Neural progenitor cell (in vitro differentiated cells): Measurements from ENCODE around the gene PRSS38. TPM values are rescaled to one million over a fixed set of nuclear protein-coding genes. Genes with fewer than 3 reads are reported as not detected.

Experiments used
- DNase-seq: peaks from one replicate; pipeline ENCODE4 v3.0.0-alpha.2; 2016; ENCODE audit warnings: low spot score
- H2AFZ ChIP-seq: fragments of 200-600 bp; sonication (generic); replicated peaks from 2 replicates; pipeline ENCODE4 v1.6.1; 2016; ENCODE audit warnings: antibody characterized with exemption
- H3F3A ChIP-seq: fragments of 200-600 bp; sonication (generic); 2 replicates; pipeline ENCODE4 v1.6.1; 2016; ENCODE audit warnings: antibody characterized with exemption, low read depth
- H3K27ac ChIP-seq: fragments of 200-600 bp; sonication (generic); 2 replicates; pipeline ENCODE4 v1.5.1; 2016; ENCODE audit warnings: mild to moderate bottlenecking
- H3K27me3 ChIP-seq: fragments of 200-600 bp; sonication (generic); 2 replicates; pipeline ENCODE4 v1.6.1; 2016; ENCODE audit warnings: mild to moderate bottlenecking, moderate library complexity
- H3K36me3 ChIP-seq: fragments of 200-600 bp; sonication (generic); 2 replicates; pipeline ENCODE4 v1.5.1; 2016
- H3K4me1 ChIP-seq: fragments of 200-600 bp; sonication (generic); 2 replicates; pipeline ENCODE4 v1.6.1; 2016; ENCODE audit warnings: mixed run types
- H3K4me2 ChIP-seq: fragments of 200-600 bp; sonication (generic); 2 replicates; pipeline ENCODE4 v1.6.1; 2016
- H3K4me3 ChIP-seq: fragments of 200-600 bp; sonication (generic); 2 replicates; pipeline ENCODE4 v1.5.1; 2016
- H3K79me2 ChIP-seq: fragments of 200-600 bp; sonication (generic); 2 replicates; pipeline ENCODE4 v1.6.1; 2016; ENCODE audit warnings: low read depth
- H3K9ac ChIP-seq: fragments of 200-600 bp; sonication (generic); 2 replicates; pipeline ENCODE4 v1.6.1; 2016
- H3K9me3 ChIP-seq: fragments of 200-600 bp; sonication (generic); 2 replicates; pipeline ENCODE4 v1.5.1; 2016; ENCODE audit warnings: low read depth
- H4K20me1 ChIP-seq: fragments of 200-600 bp; sonication (generic); 2 replicates; pipeline ENCODE4 v1.6.1; 2016; ENCODE audit warnings: low read depth
- H3K27ac Mint-ChIP-seq: 3 replicates; pipeline ENCODE4 v1.8.0; 2021; ENCODE audit warnings: mixed read lengths
- H3K27me3 Mint-ChIP-seq: 2 replicates; pipeline ENCODE4 v1.8.0; 2022; ENCODE audit warnings: low read depth, mild to moderate bottlenecking, inconsistent platforms, moderate library complexity, mixed read lengths; ENCODE audit not compliant: insufficient read depth
- H3K36me3 Mint-ChIP-seq: 3 replicates; pipeline ENCODE4 v1.8.0; 2021; ENCODE audit warnings: mixed read lengths
- H3K4me1 Mint-ChIP-seq: 3 replicates; pipeline ENCODE4 v1.8.0; 2021; ENCODE audit warnings: mixed read lengths
- H3K4me3 Mint-ChIP-seq: 3 replicates; pipeline ENCODE4 v1.8.0; 2021; ENCODE audit warnings: mild to moderate bottlenecking, moderate library complexity, mixed read lengths
- H3K9me3 Mint-ChIP-seq: 3 replicates; pipeline ENCODE4 v1.8.0; 2020; ENCODE audit warnings: mixed read lengths
- CTCF ChIP-seq: fragments of 200-600 bp; sonication (generic); IDR thresholded peaks from 2 replicates; pipeline ENCODE4 v1.5.1; 2017; ENCODE audit warnings: antibody characterized with exemption, mild to moderate bottlenecking
- EZH2 ChIP-seq: fragments of 200-600 bp; sonication (generic); IDR thresholded peaks from 2 replicates; pipeline ENCODE4 v1.6.1; 2017; ENCODE audit warnings: antibody characterized with exemption, mild to moderate bottlenecking, moderate library complexity
- EZH2phosphoT487 ChIP-seq: fragments of 200-600 bp; sonication (generic); IDR thresholded peaks from 2 replicates; pipeline ENCODE4 v1.6.1; 2017; ENCODE audit warnings: antibody characterized with exemption
- total RNA-seq: library from RNA; depleted of rRNA; stranded (reverse); fragments of >200 nt; gene quantifications from 2 replicates; pipeline ENCODE4 v1.2.3, GENCODE V29; 2015; ENCODE audit warnings: low replicate concordance

The PRSS38 gene
- total RNA-seq, 1 donor from 2014 or later: not detected

- H3K4me1 ChIP-seq: no peaks in the 10 kb centered on the region
- no peak overlapping the region for H3K4me3 ChIP-seq
- H3K4me2 ChIP-seq: no peak overlapping the region
- H3F3A ChIP-seq: no peaks in the 10 kb centered on the region
- TF ChIP-seq EZH2 (no peak), EZH2phosphoT487 (no peak), CTCF (no peak)
- no peak overlapping the region for H3K27ac ChIP-seq
- H3K9me3 ChIP-seq: peaks cover 4% of the 10 kb centered on the region
- no peaks in the 10 kb centered on the region for H3K36me3 ChIP-seq
- no peak overlapping the region for H3K4me3 Mint-ChIP-seq
- H3K27me3 Mint-ChIP-seq: peaks cover 1% of the 10 kb centered on the region
- peaks cover 25% of the 10 kb centered on the region for H3K9me3 Mint-ChIP-seq
- no peak overlapping the region for H2AFZ ChIP-seq
- no peak for DNase-seq
- no peaks in the 10 kb centered on the region for H3K4me1 Mint-ChIP-seq
- no peaks in the 10 kb centered on the region for H4K20me1 ChIP-seq
- H3K79me2 ChIP-seq: no peaks in the 10 kb centered on the region
- H3K36me3 Mint-ChIP-seq: peaks cover 2% of the 10 kb centered on the region
- no peak overlapping the region for H3K9ac ChIP-seq
- no peak overlapping the region for H3K27ac Mint-ChIP-seq
- H3K27me3 ChIP-seq: no peaks in the 10 kb centered on the region
Measured at GRCh38 chr1:227813962-227814361, 1.5 kb upstream of the PRSS38 start.

- Mint-ChIP-seq H3K4me1 (no peaks in the 10 kb centered on the region), H3K9me3 (peaks cover 25% of the 10 kb centered on the region), H3K27me3 (peaks cover 2% of the 10 kb centered on the region), H3K4me3 (no peak overlapping the region), H3K36me3 (peaks cover 2% of the 10 kb centered on the region), H3K27ac (no peak overlapping the region)
- H3K9me3 ChIP-seq: peaks cover 4% of the 10 kb centered on the region
- H3K4me1 ChIP-seq: no peaks in the 10 kb centered on the region
- H4K20me1 ChIP-seq: no peaks in the 10 kb centered on the region
- H3K9ac ChIP-seq: no peak overlapping the region
- no peak overlapping the region for H2AFZ ChIP-seq
- DNase-seq: no peak
- no peaks in the 10 kb centered on the region for H3K79me2 ChIP-seq
- no peaks in the 10 kb centered on the region for H3F3A ChIP-seq
- H3K4me2 ChIP-seq: no peak overlapping the region
- TF ChIP-seq EZH2: no peak
- no peak for TF ChIP-seq EZH2phosphoT487
- no peak for TF ChIP-seq CTCF
- no peak overlapping the region for H3K4me3 ChIP-seq
- no peaks in the 10 kb centered on the region for H3K27me3 ChIP-seq
- no peak overlapping the region for H3K27ac ChIP-seq
- no peaks in the 10 kb centered on the region for H3K36me3 ChIP-seq
Measured at GRCh38 chr1:227816750-227817446, 1.4 kb downstream of the PRSS38 start.

- Histone ChIP-seq H3K4me1 (no peaks in the 10 kb centered on the region), H4K20me1 (no peaks in the 10 kb centered on the region), H2AFZ (no peak overlapping the region), H3K36me3 (no peaks in the 10 kb centered on the region), H3K9ac (no peak overlapping the region), H3K79me2 (no peaks in the 10 kb centered on the region), H3K4me2 (no peak overlapping the region), H3F3A (no peaks in the 10 kb centered on the region), H3K27me3 (peaks cover 14% of the 10 kb centered on the region), H3K4me3 (no peak overlapping the region), H3K27ac (no peak overlapping the region), H3K9me3 (no peaks in the 10 kb centered on the region)
- no peak overlapping the region for H3K27ac Mint-ChIP-seq
- no peaks in the 10 kb centered on the region for H3K4me1 Mint-ChIP-seq
- no peak for DNase-seq
- TF ChIP-seq CTCF (no peak), EZH2phosphoT487 (no peak), EZH2 (no peak)
- H3K36me3 Mint-ChIP-seq: no peaks in the 10 kb centered on the region
- no peak overlapping the region for H3K4me3 Mint-ChIP-seq
- peaks cover 10% of the 10 kb centered on the region for H3K27me3 Mint-ChIP-seq
- peaks cover 9% of the 10 kb centered on the region for H3K9me3 Mint-ChIP-seq
Measured at GRCh38 chr1:227823537-227823936, 8.1 kb downstream of the PRSS38 start.
